Measurements from ENCODE around the gene CHFR.
A peak's percentile ranks its signal among the peaks of the same experiment; 100 is the strongest.
"Not testable (repeated sequence)": the region's sequence is repeated elsewhere in the genome, so short reads cannot be mapped to it uniquely, and the experiment has no call there.

Gene CHFR

DNA sequence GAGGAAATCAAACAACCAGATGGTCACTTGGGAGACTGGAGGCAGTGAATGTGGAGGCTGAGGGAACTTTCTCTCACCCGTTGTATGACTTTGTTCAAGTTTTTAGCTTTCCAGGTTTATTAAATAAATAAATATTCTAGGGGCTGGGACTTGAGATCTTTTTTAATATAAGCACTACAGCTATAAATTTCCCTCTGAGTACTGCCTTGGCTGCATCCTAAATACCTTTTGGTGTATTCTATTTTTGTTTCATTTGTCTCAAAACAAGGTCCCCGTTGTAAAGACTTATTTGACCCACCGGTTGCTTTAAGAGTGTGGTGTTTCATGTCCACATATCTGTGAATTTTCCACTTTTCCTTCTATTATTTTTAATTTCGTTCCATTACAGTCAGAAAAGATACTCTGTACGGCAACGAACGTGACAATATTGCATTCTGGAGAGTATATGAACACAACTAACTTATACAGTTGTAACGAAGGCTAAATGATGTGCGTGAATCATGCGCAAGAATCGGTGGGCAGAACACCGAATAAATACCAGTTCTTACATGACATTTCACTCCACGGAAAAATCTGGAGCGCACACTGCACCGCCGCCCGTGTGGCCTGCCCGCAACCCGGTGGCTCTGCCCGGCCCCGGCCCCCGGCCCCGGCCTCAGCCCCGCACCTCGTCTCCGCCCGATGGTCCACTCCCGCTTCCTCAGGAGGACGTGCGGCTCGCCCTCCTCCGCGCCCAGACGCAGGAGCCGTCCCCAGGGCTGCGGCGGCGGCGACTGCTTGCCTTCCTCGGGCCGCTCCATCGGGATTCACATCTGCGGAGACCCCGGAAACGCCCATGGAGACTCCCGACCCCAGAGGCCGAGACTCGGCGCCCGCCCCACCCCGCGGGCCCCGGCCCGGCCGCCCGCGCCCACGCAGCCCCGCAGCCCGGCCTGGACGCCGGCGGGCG, 602 bp downstream of the CHFR start:
- H3K27me3 ChIP-seq: no peaks in the 10 kb centered on the region
- DNase-seq: no peak
- H3K4me3 ChIP-seq (ENCODE audit: low read depth, low read length): peak overlapping the region; percentile 83
- TF ChIP-seq, protein P1, sequence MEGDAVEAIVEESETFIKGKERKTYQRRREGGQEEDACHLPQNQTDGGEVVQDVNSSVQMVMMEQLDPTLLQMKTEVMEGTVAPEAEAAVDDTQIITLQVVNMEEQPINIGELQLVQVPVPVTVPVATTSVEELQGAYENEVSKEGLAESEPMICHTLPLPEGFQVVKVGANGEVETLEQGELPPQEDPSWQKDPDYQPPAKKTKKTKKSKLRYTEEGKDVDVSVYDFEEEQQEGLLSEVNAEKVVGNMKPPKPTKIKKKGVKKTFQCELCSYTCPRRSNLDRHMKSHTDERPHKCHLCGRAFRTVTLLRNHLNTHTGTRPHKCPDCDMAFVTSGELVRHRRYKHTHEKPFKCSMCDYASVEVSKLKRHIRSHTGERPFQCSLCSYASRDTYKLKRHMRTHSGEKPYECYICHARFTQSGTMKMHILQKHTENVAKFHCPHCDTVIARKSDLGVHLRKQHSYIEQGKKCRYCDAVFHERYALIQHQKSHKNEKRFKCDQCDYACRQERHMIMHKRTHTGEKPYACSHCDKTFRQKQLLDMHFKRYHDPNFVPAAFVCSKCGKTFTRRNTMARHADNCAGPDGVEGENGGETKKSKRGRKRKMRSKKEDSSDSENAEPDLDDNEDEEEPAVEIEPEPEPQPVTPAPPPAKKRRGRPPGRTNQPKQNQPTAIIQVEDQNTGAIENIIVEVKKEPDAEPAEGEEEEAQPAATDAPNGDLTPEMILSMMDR (IDR thresholded peaks at IDR 0.05; ENCODE audit: low read depth, low read length): no peak
- no peaks in the 10 kb centered on the region; the same call in 1 of the 2 replicates for H3K9me3 ChIP-seq
- H3K36me3 ChIP-seq: peaks cover 16% of the 10 kb centered on the region
- H3K4me1 ChIP-seq: no peaks in the 10 kb centered on the region

DNA sequence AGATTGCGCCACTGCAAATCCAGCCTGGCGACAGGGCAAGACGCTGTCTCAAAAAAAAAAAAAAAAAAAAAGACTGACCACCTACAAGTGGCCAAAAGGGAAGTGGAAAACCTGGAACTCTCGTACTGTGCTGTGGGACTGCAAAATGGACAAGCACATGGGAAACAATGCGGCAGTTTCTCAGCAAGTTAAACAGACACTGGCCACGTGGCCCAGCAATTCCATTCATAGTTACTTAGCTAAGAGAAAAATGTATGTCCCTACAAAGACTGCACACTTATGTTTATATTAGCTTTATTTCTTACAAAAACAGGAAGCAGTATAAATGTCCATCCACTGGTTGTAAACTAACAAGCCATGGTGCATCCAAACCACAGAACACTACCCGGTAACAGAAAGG, 5.6 kb downstream of the CHFR start:
- Histone ChIP-seq H3K27me3 (no peaks in the 10 kb centered on the region), H3K4me3 (ENCODE audit: low read depth, low read length) (no peak overlapping the region), H3K36me3 (peaks cover 28% of the 10 kb centered on the region), H3K9me3 (no peaks in the 10 kb centered on the region; the same call in 1 of the 2 replicates), H3K4me1 (no peaks in the 10 kb centered on the region)
- no peak for DNase-seq
- TF ChIP-seq, protein P1 (IDR thresholded peaks at IDR 0.05; ENCODE audit: low read depth, low read length): no peak

DNA sequence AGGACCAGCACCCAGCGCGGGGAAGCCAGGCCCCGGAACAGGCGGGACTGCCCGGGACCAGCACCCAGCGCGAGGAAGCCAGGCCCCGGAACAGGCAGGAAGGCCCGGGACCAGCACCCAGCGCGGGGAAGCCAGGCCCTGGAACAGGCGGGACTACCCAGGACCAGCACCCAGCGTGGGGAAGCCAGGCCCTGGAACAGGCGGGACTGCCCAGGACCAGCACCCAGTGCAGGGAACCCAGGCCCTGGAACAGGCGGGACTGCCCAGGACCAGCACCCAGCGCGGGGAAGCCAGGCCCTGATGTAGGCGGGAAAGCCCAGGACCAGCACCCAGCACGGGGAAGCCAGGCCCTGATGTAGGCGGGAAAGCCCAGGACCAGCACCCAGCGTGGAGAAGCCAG, 12.8 kb downstream of the CHFR start:
- H3K9me3 ChIP-seq; DNase-seq; H3K4me3 ChIP-seq (ENCODE audit: low read depth, low read length); H3K27me3 ChIP-seq; H3K4me1 ChIP-seq: not testable (repeated sequence)
- H3K36me3 ChIP-seq: peaks cover 39% of the 10 kb centered on the region

DNA sequence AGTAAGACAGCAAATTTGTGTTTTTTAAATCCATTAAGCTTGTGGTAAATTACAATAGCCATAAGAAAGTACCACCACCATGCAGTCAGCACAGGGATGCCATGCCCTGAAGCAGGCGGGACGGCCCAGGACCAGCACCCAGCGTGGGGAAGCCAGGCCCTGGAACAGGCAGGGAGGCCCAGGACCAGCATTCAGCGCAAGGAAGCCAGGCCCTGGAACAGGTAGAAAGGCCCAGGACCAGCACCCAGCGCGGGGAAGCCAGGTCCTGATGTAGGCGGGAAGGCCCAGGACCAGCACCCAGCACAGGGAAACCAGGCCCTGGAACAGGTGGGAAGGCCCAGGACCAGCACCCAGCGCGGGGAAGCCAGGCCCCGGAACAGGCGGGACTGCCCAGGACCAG, 13.2 kb downstream of the CHFR start:
- DNase-seq: no peak
- Histone ChIP-seq H3K9me3 (no peaks in the 10 kb centered on the region; the same call in 1 of the 2 replicates), H3K27me3 (no peaks in the 10 kb centered on the region), H3K4me1 (no peaks in the 10 kb centered on the region), H3K36me3 (peaks cover 42% of the 10 kb centered on the region), H3K4me3 (ENCODE audit: low read depth, low read length) (no peak overlapping the region)
- TF ChIP-seq, protein P1 (IDR thresholded peaks at IDR 0.05; ENCODE audit: low read depth, low read length): no peak

DNA sequence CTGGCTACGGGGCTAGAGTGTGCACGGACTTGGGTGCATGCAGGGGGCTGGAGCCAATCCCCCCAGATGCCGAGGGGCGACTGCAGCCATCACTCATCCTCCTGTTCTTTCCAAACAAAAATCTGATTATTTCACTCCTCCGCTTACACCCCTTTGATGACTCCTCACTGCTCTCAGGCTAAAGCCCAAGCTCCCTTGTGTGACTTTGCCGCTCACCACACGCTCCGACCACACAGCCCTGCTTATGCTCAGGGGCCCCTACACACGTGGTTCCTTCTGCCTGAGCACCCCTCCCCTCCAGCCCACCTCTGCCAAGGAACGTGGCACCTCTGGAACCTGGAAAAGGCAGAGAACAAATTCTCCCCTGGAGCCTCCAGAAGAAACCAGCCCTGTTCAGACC, 13.7 kb downstream of the CHFR start:
- Histone ChIP-seq H3K27me3 (no peaks in the 10 kb centered on the region), H3K4me1 (no peaks in the 10 kb centered on the region), H3K9me3 (no peaks in the 10 kb centered on the region; the same call in 1 of the 2 replicates), H3K4me3 (ENCODE audit: low read depth, low read length) (no peak overlapping the region), H3K36me3 (peaks cover 42% of the 10 kb centered on the region)
- DNase-seq: no peak
- TF ChIP-seq, protein P1 (IDR thresholded peaks at IDR 0.05; ENCODE audit: low read depth, low read length): no peak

DNA sequence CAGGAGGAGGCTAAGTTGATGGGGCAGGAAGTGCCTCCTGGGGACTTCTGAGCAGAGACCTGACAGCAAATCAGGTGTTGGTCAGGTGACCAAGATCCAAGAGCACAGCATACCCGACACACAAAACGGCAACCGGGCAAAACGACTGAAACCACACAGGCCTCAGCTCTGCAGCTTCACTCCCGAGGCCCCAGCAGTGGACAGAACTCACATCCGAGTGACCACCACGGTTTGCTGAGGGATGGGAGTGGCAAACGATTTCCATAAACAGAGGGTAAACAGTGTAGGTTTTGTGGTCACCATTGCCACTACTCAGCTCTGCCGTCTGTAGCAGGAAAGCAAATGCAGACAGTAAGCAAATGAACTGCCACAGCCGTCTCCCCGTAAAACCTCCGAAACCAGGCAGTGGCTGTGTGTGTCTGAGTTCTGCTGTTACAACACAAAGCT, 14.4 kb downstream of the CHFR start:
- H3K36me3 ChIP-seq: peaks cover 42% of the 10 kb centered on the region
- no peaks in the 10 kb centered on the region for H3K4me1 ChIP-seq
- H3K4me3 ChIP-seq (ENCODE audit: low read depth, low read length): no peak overlapping the region
- TF ChIP-seq, protein P1 (IDR thresholded peaks at IDR 0.05; ENCODE audit: low read depth, low read length): no peak
- H3K9me3 ChIP-seq: no peaks in the 10 kb centered on the region; the same call in 1 of the 2 replicates
- H3K27me3 ChIP-seq: no peaks in the 10 kb centered on the region
- DNase-seq: no peak

Measured in BE2C (cell line).